ENCODE results near the gene ZRANB3.

GRCh38 chr2:135318808-135319207 is 212.2 kb downstream of the ZRANB3 start:
- TF ChIP-seq CTCF (IDR thresholded peaks at IDR 0.05; ENCODE audit: insufficient read depth, low read depth, low read length) = no peak
- TF ChIP-seq EZH2 (IDR thresholded peaks at IDR 0.05; ENCODE audit: insufficient read depth, low read length) = no peak
